ENCODE measurements around the gene KLF16.
A peak's percentile ranks its signal among the peaks of the same experiment; 100 is the strongest.

The KLF16 gene

DNA sequence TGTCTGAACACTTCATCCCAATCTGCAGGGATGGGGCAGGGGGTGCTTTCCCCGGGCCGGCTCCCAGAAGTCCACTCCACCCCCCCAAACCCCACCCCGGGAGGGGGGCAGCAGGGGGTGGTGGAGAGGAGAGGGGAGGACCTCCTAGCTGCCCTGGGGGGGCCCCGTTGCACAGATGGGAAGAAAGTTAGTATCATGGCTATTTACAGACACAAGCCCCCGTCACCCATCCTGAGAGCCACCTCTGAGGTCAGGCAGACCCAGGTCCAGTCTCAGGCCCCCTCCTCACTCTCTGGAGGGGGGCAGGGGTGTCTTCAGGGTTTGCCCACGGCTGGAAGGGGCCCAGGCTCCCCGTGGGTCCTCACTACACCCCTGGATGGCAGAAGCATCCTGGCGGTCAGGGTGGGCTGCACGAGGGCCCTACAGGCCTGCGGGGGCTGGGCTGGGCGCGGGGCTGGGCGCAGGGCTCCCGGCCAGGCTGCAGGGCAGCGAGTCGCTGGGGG, 9.3 kb downstream of the KLF16 start:
- DNase-seq = no peak

DNA sequence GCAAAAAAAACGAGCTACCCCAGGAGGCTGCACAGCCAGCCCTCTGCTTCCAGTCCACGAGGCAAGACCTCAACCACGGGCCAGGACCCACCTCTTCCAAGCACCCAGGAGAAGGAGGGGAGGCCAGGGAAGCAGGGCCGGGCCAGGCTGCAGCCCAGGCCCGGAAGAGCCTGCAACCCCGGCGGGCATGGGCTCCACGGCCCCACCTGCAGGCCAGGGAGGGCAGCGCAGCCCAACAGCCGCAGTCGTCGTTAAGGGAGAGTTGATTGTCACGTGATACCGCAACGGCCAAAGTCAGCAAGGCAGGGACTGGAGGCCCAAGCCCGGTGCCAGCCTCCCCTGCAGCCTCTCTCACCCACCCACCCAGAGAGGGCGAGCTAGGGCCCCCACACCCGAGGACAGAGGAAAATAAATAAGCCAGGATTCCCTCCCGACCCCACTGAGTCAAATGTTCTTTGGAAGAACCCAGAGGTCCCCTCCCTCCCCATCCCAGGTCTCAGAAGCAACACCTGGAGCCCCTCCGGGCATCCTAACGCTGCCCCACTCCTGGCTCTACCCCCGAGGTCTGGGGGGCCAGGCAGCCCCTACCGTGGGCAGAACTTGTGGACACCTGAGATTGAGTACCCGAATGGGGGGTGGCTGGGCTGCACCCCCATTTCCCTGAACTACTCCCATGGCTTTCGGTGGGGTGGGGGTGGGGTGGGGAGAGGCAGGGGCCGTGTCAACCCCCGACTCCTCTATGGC, 9.9 kb downstream of the KLF16 start:
- peak; percentile 80 for DNase-seq

GRCh38 chr19:1852581-1853128, 10.7 kb downstream of the KLF16 start:
- DNase-seq = no peak

DNA sequence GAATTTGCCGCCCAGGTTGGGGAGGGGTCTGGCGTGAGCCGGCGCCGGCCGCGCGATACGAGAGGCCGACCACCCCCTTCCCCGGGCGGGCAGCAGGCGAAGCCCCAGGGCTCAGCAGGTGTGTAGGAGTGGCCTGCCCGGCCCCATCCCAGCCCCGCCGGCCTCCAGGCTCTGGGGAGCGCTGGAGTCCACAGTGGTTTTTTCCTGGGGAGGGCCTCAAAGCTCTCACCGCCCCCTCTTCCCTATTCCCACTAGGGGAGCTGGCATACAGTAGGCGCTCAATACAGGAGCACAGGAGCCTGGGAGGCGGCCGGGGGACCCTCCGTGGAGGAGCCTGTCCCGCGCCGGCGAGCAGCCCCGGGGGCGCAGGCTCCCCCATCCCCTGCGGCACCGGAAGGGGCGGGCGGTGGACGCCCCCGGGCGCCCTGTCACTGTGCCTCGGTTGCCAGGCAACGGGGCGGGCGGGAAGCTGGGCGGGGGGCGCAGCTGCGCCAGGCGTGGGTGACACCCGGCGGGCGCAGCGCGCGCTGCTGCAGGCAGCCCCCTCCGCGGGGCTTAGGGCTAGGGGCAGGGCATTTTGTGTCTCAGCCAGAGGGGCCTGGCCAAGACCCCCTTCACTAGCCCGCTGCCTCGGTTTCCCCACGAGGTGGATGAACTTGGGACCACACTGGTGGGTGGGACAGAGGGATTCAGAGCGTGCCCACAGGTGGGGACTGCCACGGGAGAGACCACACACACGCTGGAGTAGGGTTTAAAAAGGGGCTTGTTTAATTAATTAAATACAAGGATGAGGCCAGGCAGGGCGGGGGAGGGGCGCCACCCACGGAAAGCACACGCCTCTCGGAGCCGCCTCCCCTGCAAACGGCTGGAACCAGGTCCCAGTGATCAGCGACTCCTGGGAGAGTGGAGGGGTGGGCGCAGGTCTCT, 11.5 kb downstream of the KLF16 start:
- no peak for DNase-seq

DNA sequence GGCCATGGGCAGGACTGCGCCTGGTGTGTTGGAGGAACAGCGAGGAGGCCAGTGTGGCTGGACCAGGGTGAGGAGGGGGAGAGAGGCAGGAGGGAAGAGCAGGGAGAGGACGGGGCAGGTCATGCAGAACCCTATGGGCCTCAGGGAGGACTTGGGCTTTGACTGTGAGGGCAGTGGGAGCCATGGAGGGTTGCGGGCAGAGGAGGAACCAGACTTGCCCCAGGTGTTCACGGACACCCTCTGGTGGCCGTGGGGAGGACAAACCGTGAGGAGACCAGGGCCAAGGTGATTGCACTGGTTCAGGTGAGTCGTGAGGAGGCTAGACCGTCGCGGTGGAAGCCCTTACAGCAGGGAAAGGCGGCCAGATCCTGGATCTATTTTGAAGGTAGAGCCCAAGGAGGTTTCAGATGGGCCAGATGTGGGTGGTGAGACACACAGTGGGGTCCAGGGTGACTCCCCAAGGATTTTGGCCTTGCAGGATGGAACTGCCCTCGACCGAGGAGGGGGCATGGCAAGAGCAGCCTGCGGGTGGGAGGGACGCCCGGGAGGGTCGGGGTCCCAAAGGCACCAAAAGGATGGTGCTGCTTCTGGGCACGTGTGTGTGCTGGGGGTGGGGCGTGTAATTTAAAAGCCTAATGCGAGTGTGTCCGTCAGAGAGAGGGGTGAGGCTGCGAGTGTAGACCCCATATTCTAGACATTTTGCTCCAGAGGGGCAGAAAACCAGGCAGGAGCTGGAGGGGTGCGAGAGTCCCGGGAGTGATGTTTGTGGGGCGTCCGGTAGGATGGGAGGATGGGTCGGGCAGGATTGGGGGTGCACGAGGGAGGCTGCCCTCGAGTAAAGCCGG, 12.3 kb downstream of the KLF16 start:
- no peak for DNase-seq

GRCh38 chr19:1849886-1850398, 13.4 kb downstream of the KLF16 start:
- no peak for DNase-seq

GRCh38 chr19:1849132-1849474, 14.3 kb downstream of the KLF16 start:
- DNase-seq = no peak

- DNase-seq = peak; percentile 93
These were observed 14.8 kb downstream of the KLF16 start, which contains the start of gene REXO1 for GRCh38 chr19:1848399-1849131. Gene REXO1, minus strand, starts transcription at chr19:1848483. Its CDS starts 125 bp downstream, at chr19:1848358.

- peak; percentile 54 for DNase-seq
These were observed 15.5 kb downstream of the KLF16 start for GRCh38 chr19:1847684-1848398.

- no peak for DNase-seq
These were observed 16.1 kb downstream of the KLF16 start for GRCh38 chr19:1847348-1847683.

- no peak for DNase-seq
These were observed 16.7 kb downstream of the KLF16 start for GRCh38 chr19:1846517-1847204.

DNA sequence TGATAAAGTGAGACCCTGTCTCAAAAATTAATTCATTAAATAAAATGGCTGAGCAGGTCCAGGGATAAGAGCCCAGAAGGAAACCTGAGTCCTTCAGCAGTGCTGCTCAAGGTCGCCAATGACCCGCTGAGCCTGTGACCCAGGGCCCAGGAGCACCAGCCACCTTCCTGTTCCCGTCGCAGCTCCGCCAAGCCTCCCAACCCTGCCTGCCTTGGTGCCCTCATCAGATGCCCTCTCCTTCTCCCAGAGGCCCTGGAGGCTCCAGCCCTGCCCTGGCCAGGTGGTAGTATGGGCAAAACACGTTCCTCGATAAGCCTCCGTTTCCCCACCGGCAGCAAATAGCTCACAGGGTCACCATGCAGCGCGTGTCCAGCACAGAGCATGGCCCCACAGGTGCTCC, 17.7 kb downstream of the KLF16 start:
- no peak for DNase-seq

GRCh38 chr19:1845125-1845515, 18.3 kb downstream of the KLF16 start:
- no peak for DNase-seq

DNA sequence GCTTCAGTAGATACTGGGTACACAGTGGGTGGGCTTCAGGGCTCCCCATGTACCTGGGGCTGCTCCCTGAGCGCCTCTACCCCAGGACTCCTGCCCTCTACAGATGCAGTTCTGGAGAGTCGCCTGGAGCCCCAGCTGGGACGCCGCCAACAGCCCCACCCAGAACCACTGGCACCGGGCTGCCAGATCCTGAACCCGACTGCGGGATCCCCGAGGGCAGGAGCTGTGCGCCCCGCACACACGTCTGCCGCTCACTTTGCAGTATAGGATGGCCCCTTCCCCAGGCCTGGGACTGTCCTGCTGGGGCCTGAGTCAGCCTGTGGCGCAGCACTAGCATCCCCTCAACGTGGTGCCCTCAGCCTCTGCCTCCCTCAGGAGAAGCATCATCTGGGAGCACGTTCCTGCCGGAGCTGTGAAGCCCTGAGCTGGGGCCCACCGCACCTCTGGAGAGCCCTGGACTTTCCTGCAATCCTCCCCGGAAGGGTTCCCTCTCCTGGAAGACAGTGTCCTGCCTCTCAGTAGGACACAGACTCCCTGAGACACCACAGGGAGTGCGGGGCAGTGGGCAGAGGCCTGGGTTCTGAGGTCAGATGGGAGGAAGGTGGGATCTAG, 18.8 kb downstream of the KLF16 start:
- no peak for DNase-seq

DNA sequence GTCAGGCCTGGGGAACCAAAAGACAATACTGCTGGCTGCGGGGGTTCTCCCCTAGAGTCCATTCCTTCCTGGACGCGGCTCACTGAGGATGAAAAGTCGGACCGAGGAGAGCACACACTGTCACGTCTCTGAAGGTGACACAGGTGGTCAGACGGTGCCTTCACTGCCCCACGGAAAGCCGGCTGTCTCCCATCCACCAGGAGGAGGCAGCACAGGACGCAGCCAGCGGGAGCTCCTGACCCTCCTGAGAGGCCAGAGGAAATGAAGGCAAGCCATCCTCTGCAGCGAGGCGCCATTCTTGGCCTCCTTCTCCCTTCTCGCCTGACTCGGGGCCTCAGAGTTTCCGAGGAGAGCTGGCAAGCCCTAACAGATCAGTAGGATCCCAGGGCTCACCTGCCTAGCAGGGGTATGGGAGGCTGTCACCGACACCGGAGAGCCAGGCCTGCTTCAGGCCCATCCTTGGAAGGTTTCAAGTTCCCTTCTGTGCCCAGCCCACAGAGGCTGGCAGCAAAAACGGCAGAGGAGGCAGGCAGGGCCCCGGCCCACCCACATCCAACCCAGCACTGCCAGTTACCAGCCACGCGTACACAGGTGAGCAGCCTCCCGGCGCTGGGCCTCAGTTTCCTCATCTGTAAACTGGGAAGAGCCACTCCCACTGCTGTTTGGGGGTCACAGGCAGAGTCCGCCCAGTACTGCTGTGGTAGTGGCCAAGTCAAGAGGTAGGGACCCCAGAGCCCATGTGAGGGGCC, 19.6 kb downstream of the KLF16 start:
- no peak for DNase-seq

- no peak for DNase-seq
These were observed 20.3 kb downstream of the KLF16 start for GRCh38 chr19:1843116-1843515.

GRCh38 chr19:1841209-1841924, 22.0 kb downstream of the KLF16 start:
- no peak for DNase-seq

DNA sequence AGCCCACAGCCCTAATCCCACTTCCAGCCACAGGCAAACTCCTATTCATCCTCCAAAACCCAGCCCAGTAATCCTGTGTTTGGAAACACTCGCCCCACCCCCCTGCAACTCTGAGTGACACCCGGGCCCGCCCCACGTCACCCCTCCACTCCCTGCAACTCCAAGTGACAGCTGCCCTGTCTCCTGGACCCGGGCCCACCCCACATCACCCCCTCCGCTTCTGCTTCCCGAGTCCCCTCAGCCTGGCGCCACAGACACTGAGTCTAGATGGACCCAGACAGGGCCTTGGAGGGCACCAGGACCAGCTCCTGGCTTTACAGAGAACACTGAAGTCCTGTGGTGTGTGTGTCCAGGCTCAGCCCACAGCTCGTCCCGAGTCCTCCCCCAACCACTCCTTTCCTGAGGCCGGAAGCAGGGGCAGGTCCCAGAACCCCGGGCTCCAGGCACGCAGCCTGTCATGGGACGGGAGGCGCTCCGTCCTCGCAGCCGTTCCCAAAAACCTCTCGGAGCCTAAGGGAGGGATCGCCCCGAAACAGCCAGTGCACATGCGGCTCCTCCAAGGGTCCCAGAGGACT, 22.8 kb downstream of the KLF16 start:
- no peak for DNase-seq
